SJCRH30 (cell line): Measurements from ENCODE around the gene DSG3. TPM values are rescaled to one million over a fixed set of nuclear protein-coding genes. Genes with fewer than 3 reads are reported as not detected.

Source experiments
- DNase-seq, 2 experiments: peaks; one replicate each; pipeline ENCODE4 v3.0.0-alpha.2; 2015 to 2020
- H3K27ac ChIP-seq: fragments of 250-450 bp; sonication (Bioruptor Pico); 2 replicates; pipeline ENCODE4 v1.5.1; 2020; ENCODE audit warnings: mild to moderate bottlenecking, moderate library complexity
- H3K27me3 ChIP-seq: fragments of 250-450 bp; sonication (Bioruptor Pico); 2 replicates; pipeline ENCODE4 v1.5.1; 2020; ENCODE audit warnings: mild to moderate bottlenecking, moderate library complexity
- H3K36me3 ChIP-seq: fragments of 250-450 bp; sonication (Bioruptor Pico); 2 replicates; pipeline ENCODE4 v1.5.1; 2020; ENCODE audit warnings: mild to moderate bottlenecking, moderate library complexity
- H3K4me1 ChIP-seq: fragments of 250-450 bp; sonication (Bioruptor Pico); 2 replicates; pipeline ENCODE4 v1.5.1; 2020; ENCODE audit warnings: mild to moderate bottlenecking, moderate library complexity
- H3K4me3 ChIP-seq: fragments of 250-450 bp; sonication (Bioruptor Pico); 2 replicates; pipeline ENCODE4 v1.5.1; 2020; ENCODE audit warnings: mild to moderate bottlenecking, moderate library complexity
- H3K9me3 ChIP-seq: fragments of 250-450 bp; sonication (Bioruptor Pico); replicated peaks from 2 replicates; pipeline ENCODE4 v1.5.1; 2020; ENCODE audit warnings: mild to moderate bottlenecking, moderate library complexity
- total RNA-seq: library from RNA; depleted of rRNA; stranded (reverse); fragments of >200 nt; shearing (Covaris generic); gene quantifications from 2 replicates; pipeline ENCODE4 v1.2.3, GENCODE V29; 2014; rRNA removed

Gene DSG3
- total RNA-seq, 1 experiment from 2014 or later = not detected

- DNase-seq = no peak
- H3K9me3 ChIP-seq = no peaks in the 10 kb centered on the region
- H3K4me3 ChIP-seq = no peak overlapping the region
- H3K36me3 ChIP-seq = no peaks in the 10 kb centered on the region
- no peaks in the 10 kb centered on the region for H3K27me3 ChIP-seq
- no peak overlapping the region for H3K27ac ChIP-seq
- H3K4me1 ChIP-seq = no peaks in the 10 kb centered on the region
These were observed 62.0 kb downstream of the DSG3 start for GRCh38 chr18:31509571-31509970.

GRCh38 chr18:31510319-31510718 is 62.8 kb downstream of the DSG3 start:
- DNase-seq = no peak

GRCh38 chr18:31511098-31511497 is 63.6 kb downstream of the DSG3 start:
- no peaks in the 10 kb centered on the region for H3K36me3 ChIP-seq
- DNase-seq = no peak
- no peaks in the 10 kb centered on the region for H3K4me1 ChIP-seq
- no peaks in the 10 kb centered on the region for H3K27me3 ChIP-seq
- no peak overlapping the region for H3K4me3 ChIP-seq
- no peaks in the 10 kb centered on the region for H3K9me3 ChIP-seq
- H3K27ac ChIP-seq = no peak overlapping the region

More at GRCh38 chr18:31510319-31510718, 62.8 kb downstream of the DSG3 start:
- Histone ChIP-seq H3K36me3 (no peaks in the 10 kb centered on the region), H3K4me1 (no peaks in the 10 kb centered on the region), H3K9me3 (no peaks in the 10 kb centered on the region), H3K27ac (no peak overlapping the region), H3K4me3 (no peak overlapping the region), H3K27me3 (no peaks in the 10 kb centered on the region)

GRCh38 chr18:31512203-31512764 is 64.7 kb downstream of the DSG3 start:
- Histone ChIP-seq H3K27me3 (no peaks in the 10 kb centered on the region), H3K27ac (no peak overlapping the region)
- no peak for DNase-seq

GRCh38 chr18:31513189-31513935 is 65.8 kb downstream of the DSG3 start:
- H3K27ac ChIP-seq = no peak overlapping the region
- no peaks in the 10 kb centered on the region for H3K36me3 ChIP-seq
- H3K27me3 ChIP-seq = no peaks in the 10 kb centered on the region
- no peak for DNase-seq
- no peaks in the 10 kb centered on the region for H3K9me3 ChIP-seq
- H3K4me1 ChIP-seq = no peaks in the 10 kb centered on the region
- H3K4me3 ChIP-seq = no peak overlapping the region

More at GRCh38 chr18:31512203-31512764, 64.7 kb downstream of the DSG3 start:
- Histone ChIP-seq H3K36me3 (no peaks in the 10 kb centered on the region), H3K4me1 (no peaks in the 10 kb centered on the region), H3K9me3 (no peaks in the 10 kb centered on the region), H3K4me3 (no peak overlapping the region)

GRCh38 chr18:31516437-31516836 is 68.9 kb downstream of the DSG3 start:
- no peak overlapping the region for H3K27ac ChIP-seq
- no peaks in the 10 kb centered on the region for H3K9me3 ChIP-seq
- DNase-seq = no peak
- no peaks in the 10 kb centered on the region for H3K36me3 ChIP-seq
- H3K27me3 ChIP-seq = no peaks in the 10 kb centered on the region
- H3K4me3 ChIP-seq = no peak overlapping the region
- no peaks in the 10 kb centered on the region for H3K4me1 ChIP-seq

- Histone ChIP-seq H3K4me1 (no peaks in the 10 kb centered on the region), H3K27ac (no peak overlapping the region), H3K36me3 (no peaks in the 10 kb centered on the region), H3K9me3 (no peaks in the 10 kb centered on the region), H3K27me3 (no peaks in the 10 kb centered on the region), H3K4me3 (no peak overlapping the region)
- DNase-seq = no peak
These were observed 78.8 kb downstream of the DSG3 start for GRCh38 chr18:31526374-31526773.

Other genes with a start within 250 kb of the DSG3 start
- gene DSG1, start 129.6 kb upstream of the DSG3 start, total RNA-seq = 0.03 TPM in 1 of 2 replicates, not detected in the other
- gene DSG4, start 71.0 kb upstream of the DSG3 start, total RNA-seq = not detected in 2 replicates
- 4.8 and 4.9 TPM in 2 replicates for gene DSG2, start 50.4 kb downstream of the DSG3 start, total RNA-seq
- not detected in 2 replicates for gene TTR, start 144.1 kb downstream of the DSG3 start, total RNA-seq
- gene B4GALT6, start 236.8 kb downstream of the DSG3 start, total RNA-seq = 1.2 and 1.6 TPM in 2 replicates